Astrocyte (in vitro differentiated cells and primary cell): Measurements from ENCODE around the gene C1QTNF3.

Experiments
- CTCF ChIP-seq: IDR thresholded peaks from 2 replicates; pipeline ENCODE4 v1.5.1; 2011; ENCODE audit warnings: low read depth, mild to moderate bottlenecking, inconsistent platforms, low read length, moderate library complexity; ENCODE audit not compliant: insufficient read depth
- EZH2 ChIP-seq: IDR thresholded peaks from 2 replicates; pipeline ENCODE4 v1.6.1; 2012; ENCODE audit warnings: mild to moderate bottlenecking, low read length, inconsistent platforms; ENCODE audit not compliant: insufficient read depth

- TF ChIP-seq CTCF = no peak
- TF ChIP-seq EZH2 = no peak
Observed at GRCh38 chr5:34001241-34001841, 41.7 kb downstream of the C1QTNF3 start.
